Activated CD4-positive, alpha-beta memory T cell treated with anti-CD3 and anti-CD28 coated beads, Interleukin-2, amount 10 ng/mL, durations not matched to agents 7 days and 5 days (primary cell): Measurements from ENCODE around the gene SF1. TPM values are rescaled to one million over a fixed set of nuclear protein-coding genes. Genes with fewer than 3 reads are reported as not detected.

ENCODE experiments used
- CTCF ChIA-PET: fragments of 350-600 bp; sonication (Branson Sonifier 250); formaldehyde crosslinking; loops from one replicate; lab custom pipeline; 2021; ENCODE audit warnings: antibody characterized with exemption, inconsistent platforms; lab: Charles Lee
- POLR2A ChIA-PET: fragments of 350-600 bp; sonication (Branson Sonifier 250); formaldehyde crosslinking; loops from one replicate; lab custom pipeline; 2021; ENCODE audit warnings: antibody characterized with exemption; lab: Charles Lee
- DNase-seq: peaks from one replicate; pipeline ENCODE4 v3.0.0-alpha.2; 2020
- H3K27ac Mint-ChIP-seq: one replicate; pipeline ENCODE4 v1.8.0; 2021; ENCODE audit warnings: mild to moderate bottlenecking, mixed read lengths
- H3K27me3 Mint-ChIP-seq: one replicate; pipeline ENCODE4 v1.8.0; 2021; ENCODE audit warnings: mixed read lengths
- H3K36me3 Mint-ChIP-seq: one replicate; pipeline ENCODE4 v1.8.0; 2021; ENCODE audit warnings: low read depth, mixed read lengths
- H3K4me1 Mint-ChIP-seq: one replicate; pipeline ENCODE4 v1.8.0; 2021; ENCODE audit warnings: mixed read lengths
- H3K4me3 Mint-ChIP-seq: one replicate; pipeline ENCODE4 v1.8.0; 2021; ENCODE audit warnings: mild to moderate bottlenecking, mixed read lengths
- H3K9me3 Mint-ChIP-seq: one replicate; pipeline ENCODE4 v1.8.0; 2021; ENCODE audit warnings: mixed read lengths
- total RNA-seq, 2 experiments: library from RNA; stranded (reverse); gene quantifications; one replicate each; pipeline ENCODE4 v1.2.3, GENCODE V29; 2021

The SF1 gene
- total RNA-seq, 2 experiments from 2014 or later = 385 to 390 TPM

DNA sequence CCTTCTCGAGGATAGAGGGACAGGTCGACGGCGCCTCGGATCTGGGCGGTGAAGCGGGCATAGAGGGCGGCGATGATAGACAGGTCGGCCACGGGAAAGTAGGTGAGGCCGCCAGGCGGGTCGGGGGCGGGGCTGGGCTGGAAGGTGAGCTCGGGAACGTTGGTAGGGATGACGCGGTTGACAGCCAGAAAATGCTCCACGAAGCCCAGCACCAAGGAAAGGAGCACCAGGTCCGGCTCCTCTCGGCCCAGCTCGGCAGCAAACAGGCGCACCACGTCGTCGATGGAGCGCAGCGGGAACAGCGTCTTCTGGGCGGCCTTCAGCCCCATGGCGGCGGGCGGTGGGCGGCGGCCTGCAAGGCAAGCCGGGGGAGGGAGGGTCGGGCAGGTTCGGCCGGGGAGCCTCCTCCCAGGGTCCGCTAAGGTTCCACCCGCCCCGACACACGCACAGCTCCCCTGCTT is 31.5 kb upstream of the SF1 start:
- Mint-ChIP-seq H3K27me3 (peaks cover 3% of the 10 kb centered on the region), H3K4me3 (peak overlapping the region; percentile 97), H3K27ac (peak overlapping the region; percentile 72), H3K4me1 (peaks cover 25% of the 10 kb centered on the region), H3K9me3 (no peaks in the 10 kb centered on the region), H3K36me3 (peaks cover 18% of the 10 kb centered on the region)
- POLR2A ChIA-PET = interaction anchor here (1.0 to 1.4 kb wide), 4 partner anchors 39 to 1969 kb away, joined by 3 to 6 read pairs (median 4); partner anchors contain the start of genes SAC3D1 and ZNHIT2
- CTCF ChIA-PET = interaction anchor here (1.1 to 1.9 kb wide), 5 partner anchors 31 to 360 kb away, joined by 3 to 5 read pairs (median 3); partner anchors contain the start of genes ARL2 and SF1
- peak; percentile 25 for DNase-seq

DNA sequence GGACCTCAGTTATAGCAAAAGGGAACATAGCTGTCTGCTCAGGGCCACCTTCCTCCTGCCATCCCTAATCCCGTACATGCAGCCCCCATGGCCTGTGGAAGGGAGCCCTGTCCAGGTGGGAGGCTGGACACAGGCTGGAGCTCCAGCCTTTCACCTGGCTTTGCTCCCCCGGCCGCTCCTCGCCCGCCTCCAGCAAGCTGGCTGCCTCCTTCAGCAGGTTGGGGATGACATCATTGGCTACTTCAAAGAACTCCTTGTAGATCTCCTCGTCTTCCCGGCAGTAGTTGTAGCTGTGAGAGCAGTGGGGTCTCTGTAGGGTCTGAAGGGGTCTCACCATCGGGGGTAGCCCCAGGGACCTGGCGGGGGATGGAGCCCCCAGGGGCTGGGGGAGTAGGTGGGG is 27.1 kb upstream of the SF1 start:
- ChIA-PET POLR2A (no interaction called here), CTCF (no interaction called here)
- Mint-ChIP-seq H3K36me3 (peaks cover 29% of the 10 kb centered on the region), H3K4me1 (peaks cover 45% of the 10 kb centered on the region), H3K9me3 (no peaks in the 10 kb centered on the region), H3K27me3 (no peaks in the 10 kb centered on the region), H3K4me3 (no peak overlapping the region), H3K27ac (no peak overlapping the region)
- no peak for DNase-seq

DNA sequence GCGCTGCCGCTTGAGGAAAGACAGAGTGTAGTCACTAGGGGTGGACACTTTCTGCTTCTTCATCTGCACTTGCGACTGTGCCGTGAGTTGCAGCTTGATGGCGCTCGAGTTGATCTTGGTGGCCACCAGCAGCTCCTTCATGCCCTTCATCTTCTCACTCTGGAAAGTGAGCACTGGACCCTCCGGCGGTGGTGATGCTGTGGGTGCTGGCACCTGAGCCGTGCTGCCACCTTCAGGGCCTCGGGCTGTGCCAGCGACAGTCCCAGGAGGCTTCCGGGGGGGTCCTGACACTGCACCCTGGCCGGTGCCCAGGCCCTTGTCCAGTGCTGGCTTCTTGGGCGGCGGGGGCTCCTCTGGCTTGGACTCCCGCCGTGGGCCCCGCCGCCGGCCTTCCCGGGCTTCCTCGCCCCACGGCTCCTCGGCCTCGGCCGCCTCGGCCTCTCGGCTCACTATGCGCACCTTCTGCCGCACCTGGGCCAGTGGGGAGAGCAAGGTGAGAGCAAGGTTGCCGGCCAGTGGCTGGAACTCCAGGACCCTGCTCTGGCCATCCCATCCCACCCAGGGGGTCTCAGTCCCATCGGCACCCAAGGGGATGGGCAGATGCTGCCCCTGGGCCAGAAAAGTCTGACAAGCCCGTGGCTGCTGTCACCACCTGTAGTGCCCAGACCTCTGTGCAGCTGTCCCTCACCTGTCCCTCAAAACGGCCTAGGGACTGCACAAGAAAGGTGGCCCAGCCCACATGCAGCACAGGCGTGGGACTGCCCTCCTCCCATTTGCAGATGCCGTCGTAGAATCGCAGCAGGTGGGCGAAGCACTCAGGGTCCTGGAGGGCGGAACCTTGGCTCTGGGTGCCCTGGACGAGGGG is 26.2 kb upstream of the SF1 start:
- peak overlapping the region; percentile 85 for H3K4me3 Mint-ChIP-seq
- H3K36me3 Mint-ChIP-seq = peaks cover 28% of the 10 kb centered on the region
- no peaks in the 10 kb centered on the region for H3K27me3 Mint-ChIP-seq
- POLR2A ChIA-PET = interaction anchor here (0.8 to 3.1 kb wide), 6 partner anchors 8 to 60 kb away, joined by 3 to 18 read pairs (median 4); partner anchors contain the start of gene RASGRP2
- H3K4me1 Mint-ChIP-seq = peaks cover 40% of the 10 kb centered on the region
- DNase-seq = no peak
- CTCF ChIA-PET = interaction anchor here (0.5 to 1.3 kb wide), 3 partner anchors 26 to 471 kb away, joined by 3 to 4 read pairs (median 3); partner anchors contain the start of gene SF1
- H3K9me3 Mint-ChIP-seq = no peaks in the 10 kb centered on the region
- no peak overlapping the region for H3K27ac Mint-ChIP-seq

DNA sequence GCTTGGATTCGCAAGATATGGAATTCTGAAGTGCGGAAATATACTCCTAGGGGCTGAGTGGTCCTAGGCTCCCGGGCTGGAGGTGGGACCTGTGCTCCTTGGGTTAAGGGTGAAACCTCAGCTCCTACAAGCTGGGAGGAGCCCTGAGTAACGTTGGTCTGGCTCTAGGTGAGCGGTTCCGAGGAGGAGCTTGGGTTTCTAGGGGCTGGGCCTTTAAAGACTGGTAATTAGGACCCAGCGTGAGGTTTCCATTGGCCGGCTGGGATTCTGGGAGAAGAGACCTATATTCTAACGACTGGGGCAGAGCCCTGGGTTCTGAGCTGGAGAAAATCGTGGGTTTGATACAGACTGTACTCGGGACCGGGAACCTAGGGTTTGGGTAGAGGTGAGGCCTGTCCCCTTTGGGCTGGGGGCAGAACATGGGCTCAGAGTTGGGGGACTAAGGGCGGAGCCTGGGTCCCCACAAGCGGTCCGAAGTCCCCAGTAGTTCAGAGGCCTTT is 25.6 kb upstream of the SF1 start:
- H3K27ac Mint-ChIP-seq = peak overlapping the region; percentile 86
- POLR2A ChIA-PET = interaction anchor here (0.8 to 3.1 kb wide), 10 partner anchors 9 to 693 kb away, joined by 3 to 18 read pairs (median 3); partner anchors contain the start of genes ARL2 and RASGRP2
- H3K27me3 Mint-ChIP-seq = no peaks in the 10 kb centered on the region
- peak overlapping the region; percentile 85 for H3K4me3 Mint-ChIP-seq
- H3K9me3 Mint-ChIP-seq = no peaks in the 10 kb centered on the region
- peaks cover 33% of the 10 kb centered on the region for H3K36me3 Mint-ChIP-seq
- CTCF ChIA-PET = interaction anchor here (0.5 to 1.3 kb wide), 3 partner anchors 25 to 471 kb away, joined by 3 to 4 read pairs (median 3); partner anchors contain the start of gene SF1
- DNase-seq = no peak
- peaks cover 38% of the 10 kb centered on the region for H3K4me1 Mint-ChIP-seq

DNA sequence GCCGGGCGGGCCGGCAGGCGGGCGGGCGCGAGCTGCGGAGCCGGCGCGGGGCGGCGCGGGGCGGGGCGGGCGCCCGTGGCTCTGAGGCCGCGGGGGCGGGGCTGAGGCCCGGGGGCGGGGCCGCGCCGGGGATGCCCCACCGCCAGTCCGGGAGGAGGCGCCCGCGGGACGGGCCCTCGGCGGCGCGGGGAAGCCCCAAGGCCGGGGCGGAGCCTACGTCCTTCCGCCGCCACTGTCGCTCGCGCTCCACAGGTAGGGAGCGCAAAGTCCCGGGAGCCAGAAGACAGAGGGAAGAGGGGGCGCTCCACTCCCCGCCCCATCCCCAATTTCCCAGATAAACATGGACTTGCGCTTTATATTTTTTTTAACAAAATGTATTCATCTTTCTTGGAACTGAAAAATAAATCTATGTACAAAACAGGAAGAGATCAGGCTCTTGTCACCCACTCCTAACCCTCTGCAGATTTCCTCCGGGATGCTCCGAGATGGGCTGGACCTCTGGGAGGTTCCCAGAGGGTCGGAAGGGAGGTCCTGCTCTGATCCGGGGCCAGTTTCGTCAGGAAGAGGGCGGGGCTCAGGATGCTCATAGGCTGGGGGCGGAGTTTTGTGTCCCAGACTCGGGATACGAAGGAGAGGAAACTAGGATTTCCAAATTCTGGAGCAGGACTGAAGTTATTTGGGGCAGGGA is 25.0 kb upstream of the SF1 start, which contains the start of gene MAP4K2:
MAP4K2 (minus strand) TSS at position 57 of the 688 bp plus-strand sequence. CDS start 65 bp downstream, outside the sequence.
- H3K4me1 Mint-ChIP-seq = peaks cover 39% of the 10 kb centered on the region
- peak; percentile 91 for DNase-seq
- CTCF ChIA-PET = interaction anchor here (1.2 to 1.5 kb wide), 3 partner anchors 18 to 42 kb away, joined by 3 to 4 read pairs (median 4); no protein-coding TSS in a partner anchor
- POLR2A ChIA-PET = interaction anchor here (0.8 to 3.1 kb wide), 15 partner anchors 7 to 694 kb away, joined by 3 to 18 read pairs (median 4); partner anchors contain the start of genes ARL2, MEN1, RASGRP2 and SF1
- peak within 1 kb of the TSS; percentile 86 for H3K27ac Mint-ChIP-seq
- peak within 1 kb of the TSS; percentile 85 for H3K4me3 Mint-ChIP-seq
- no peaks in the 10 kb centered on the region for H3K27me3 Mint-ChIP-seq
- peaks cover 37% of the 10 kb centered on the region for H3K36me3 Mint-ChIP-seq
- H3K9me3 Mint-ChIP-seq = no peaks in the 10 kb centered on the region

DNA sequence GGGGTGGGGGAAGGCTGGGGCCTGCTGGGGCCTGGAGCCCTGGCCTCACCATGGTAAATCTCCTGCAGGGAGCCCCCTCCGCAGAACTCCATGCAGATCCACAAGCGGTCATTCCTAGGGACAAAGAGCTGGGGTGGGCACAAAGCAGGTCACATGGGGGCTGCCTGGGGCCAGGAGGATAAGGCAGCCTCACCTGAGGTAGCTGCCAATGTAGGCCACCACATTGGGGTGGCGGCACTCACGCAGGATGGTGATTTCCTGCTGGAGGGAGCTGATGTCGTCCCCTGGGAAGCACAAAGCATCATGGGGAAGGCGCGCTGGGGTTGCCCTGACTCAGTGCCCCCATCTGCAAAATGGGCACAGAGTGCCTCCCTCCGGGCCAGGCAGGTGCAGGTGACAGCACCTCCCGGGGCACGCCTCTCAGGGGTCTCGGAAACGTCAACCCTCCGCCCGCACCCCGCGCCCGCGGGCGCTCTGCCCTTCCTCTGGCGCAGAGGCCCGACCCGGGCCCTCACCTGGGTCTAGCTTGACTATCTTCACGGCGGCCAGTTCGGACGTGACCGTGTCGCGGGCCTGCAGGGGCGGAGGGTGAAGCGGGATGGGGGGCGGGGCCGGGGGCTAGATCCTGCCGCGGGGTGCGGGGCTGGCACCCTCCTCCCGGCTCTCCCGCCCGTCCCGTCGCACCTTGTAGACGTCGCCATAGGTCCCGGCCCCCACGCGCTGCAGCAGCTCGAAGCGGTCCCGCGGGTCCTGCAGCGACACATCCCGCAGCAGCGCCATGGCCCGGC is 24.2 kb upstream of the SF1 start:
- Mint-ChIP-seq H3K4me3 (peak overlapping the region; percentile 80), H3K36me3 (peaks cover 37% of the 10 kb centered on the region), H3K9me3 (no peaks in the 10 kb centered on the region), H3K4me1 (peaks cover 36% of the 10 kb centered on the region), H3K27me3 (no peaks in the 10 kb centered on the region), H3K27ac (peak overlapping the region; percentile 80)
- CTCF ChIA-PET = interaction anchor here (1.0 to 1.6 kb wide), 4 partner anchors 18 to 45 kb away, joined by 3 to 5 read pairs (median 4); no protein-coding TSS in a partner anchor
- POLR2A ChIA-PET = interaction anchor here (0.8 to 3.1 kb wide), 15 partner anchors 8 to 485 kb away, joined by 3 to 18 read pairs (median 4); partner anchors contain the start of genes ARL2, MEN1, PRDX5 and RASGRP2
- DNase-seq = peak; percentile 41

DNA sequence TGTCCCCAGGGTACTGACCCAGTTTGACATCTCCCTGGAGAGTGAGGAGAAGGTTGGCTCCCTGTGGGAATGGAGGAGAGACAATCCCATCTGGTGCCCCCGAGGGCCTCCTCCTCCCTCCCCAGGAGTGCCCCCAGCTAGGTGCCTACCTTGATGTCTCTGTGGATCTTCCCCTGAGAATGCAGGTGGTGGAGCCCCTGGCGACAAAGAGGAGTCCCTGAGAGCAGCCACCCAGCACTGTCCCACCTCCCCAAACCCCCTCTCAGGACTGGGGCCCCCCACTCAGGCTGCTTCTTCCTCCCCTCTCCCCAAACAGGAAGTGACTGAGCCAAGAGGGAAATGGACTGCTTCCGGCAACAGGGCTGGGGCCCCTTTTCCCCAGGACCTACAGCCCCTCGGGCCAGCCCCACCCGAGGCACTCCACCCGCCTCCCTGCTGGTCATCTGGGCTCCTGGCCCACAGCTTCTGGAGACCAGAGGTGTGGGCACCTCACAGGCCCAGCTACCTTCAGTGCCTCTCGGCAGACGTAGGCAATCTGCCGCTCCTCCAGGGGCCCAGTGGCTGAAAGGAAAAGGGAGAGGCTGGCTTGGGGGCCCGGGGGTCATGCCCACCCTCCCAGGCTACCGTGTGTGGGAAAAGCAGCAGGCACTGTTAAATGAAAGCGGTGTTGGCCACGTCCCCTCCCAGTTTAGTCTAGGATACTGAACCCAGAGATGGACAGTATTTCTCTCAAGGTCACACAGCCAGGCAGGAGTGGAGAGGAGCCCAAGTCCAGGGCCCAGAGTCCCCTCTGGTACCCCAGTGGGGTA is 23.4 kb upstream of the SF1 start:
- no peaks in the 10 kb centered on the region for H3K27me3 Mint-ChIP-seq
- ChIA-PET POLR2A (interaction anchor here (0.8 to 3.1 kb wide), 9 partner anchors 9 to 484 kb away, joined by 3 to 18 read pairs (median 6); partner anchors contain the start of genes MEN1, PRDX5, RASGRP2 and SF1), CTCF (interaction anchor here (1.0 to 1.6 kb wide), 3 partner anchors 20 to 46 kb away, joined by 3 to 5 read pairs (median 4); no protein-coding TSS in a partner anchor)
- DNase-seq = no peak
- H3K4me3 Mint-ChIP-seq = peak overlapping the region; percentile 80
- H3K27ac Mint-ChIP-seq = peak overlapping the region; percentile 80
- peaks cover 35% of the 10 kb centered on the region for H3K4me1 Mint-ChIP-seq
- H3K9me3 Mint-ChIP-seq = no peaks in the 10 kb centered on the region
- peaks cover 34% of the 10 kb centered on the region for H3K36me3 Mint-ChIP-seq

DNA sequence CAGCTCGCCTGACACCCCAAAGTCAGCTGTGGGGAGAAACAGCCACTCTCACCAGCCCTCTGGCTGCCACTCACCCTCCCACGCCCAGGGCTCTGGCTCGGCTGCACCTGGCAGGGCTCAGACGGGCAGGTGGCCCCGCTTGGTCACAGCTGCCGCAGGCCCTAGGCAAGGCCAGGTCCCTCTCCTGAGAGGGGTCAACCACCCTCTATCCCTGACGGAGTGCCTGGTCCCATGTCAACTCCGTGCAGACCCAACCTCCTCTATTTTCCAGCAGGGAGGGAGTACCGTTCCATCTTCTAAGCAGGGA is 22.8 kb upstream of the SF1 start:
- no peaks in the 10 kb centered on the region for H3K27me3 Mint-ChIP-seq
- POLR2A ChIA-PET = interaction anchor here (0.9 to 2.4 kb wide), 5 partner anchors 10 to 56 kb away, joined by 3 to 16 read pairs (median 5); partner anchors contain the start of genes MEN1 and SF1
- CTCF ChIA-PET = no interaction called here
- DNase-seq = no peak
- H3K4me3 Mint-ChIP-seq = peak overlapping the region; percentile 80
- H3K27ac Mint-ChIP-seq = peak overlapping the region; percentile 80
- H3K4me1 Mint-ChIP-seq = peaks cover 42% of the 10 kb centered on the region
- no peaks in the 10 kb centered on the region for H3K9me3 Mint-ChIP-seq
- H3K36me3 Mint-ChIP-seq = peaks cover 35% of the 10 kb centered on the region

DNA sequence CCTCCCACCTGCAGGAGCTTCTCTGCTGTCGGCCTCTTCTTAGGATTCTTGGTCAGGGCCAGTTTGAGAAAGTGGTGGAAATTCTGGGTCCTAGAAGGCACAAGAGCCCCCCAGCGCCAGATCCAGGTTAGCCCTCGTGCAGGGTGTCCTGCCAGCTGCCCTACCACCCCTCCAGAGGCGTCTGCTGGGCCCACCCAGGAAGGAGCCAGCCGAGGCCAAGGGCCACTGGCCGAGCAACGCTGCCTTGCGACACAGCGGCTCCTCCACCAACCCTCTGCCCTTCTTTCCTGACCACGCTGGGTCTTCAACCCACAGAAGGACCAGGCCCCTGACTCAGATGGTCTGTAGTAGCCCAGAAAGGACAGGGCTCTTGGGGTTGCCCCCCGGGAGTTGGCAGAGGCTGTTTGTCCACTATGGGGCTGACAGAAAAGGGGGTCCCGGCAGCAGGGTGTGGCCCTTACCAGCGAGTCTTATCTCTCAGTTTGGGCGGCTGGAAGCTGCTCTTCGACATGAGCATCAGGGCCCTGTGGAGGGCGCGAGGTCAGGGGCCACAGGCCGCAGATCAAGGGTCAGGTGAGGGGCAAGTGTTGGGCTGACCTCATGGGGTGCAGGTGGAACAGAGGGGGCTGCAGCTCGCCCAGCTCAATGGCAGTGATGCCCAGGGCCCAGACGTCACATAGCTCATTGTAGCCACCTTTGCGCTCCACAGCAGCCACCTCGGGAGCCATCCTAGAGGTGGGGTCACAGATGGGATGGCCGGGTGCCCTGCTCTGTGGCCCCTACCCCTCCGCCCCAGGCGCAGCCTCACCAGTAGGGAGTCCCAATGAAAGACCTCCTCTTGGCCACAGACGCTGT is 22.2 kb upstream of the SF1 start:
- Mint-ChIP-seq H3K9me3 (no peaks in the 10 kb centered on the region), H3K4me1 (peaks cover 46% of the 10 kb centered on the region), H3K4me3 (peak overlapping the region; percentile 80), H3K36me3 (peaks cover 34% of the 10 kb centered on the region), H3K27ac (no peak overlapping the region), H3K27me3 (no peaks in the 10 kb centered on the region)
- CTCF ChIA-PET = interaction anchor here (1.2 to 1.7 kb wide), 2 partner anchors 10 to 14 kb away, joined by 3 to 12 read pairs; no protein-coding TSS in a partner anchor
- no peak for DNase-seq
- POLR2A ChIA-PET = interaction anchor here (0.9 to 1.6 kb wide), 4 partner anchors 10 to 55 kb away, joined by 3 to 5 read pairs (median 4); partner anchors contain the start of genes MEN1 and SF1
